IPS-18c (cell line): ENCODE data around the gene WASF2.
"Not testable (repeated sequence)": the region's sequence is repeated elsewhere in the genome, so short reads cannot be mapped to it uniquely, and the experiment has no call there.

ENCODE experiments used
- H3K4me3 ChIP-seq: 2 replicates; pipeline ENCODE4 v1.7.0; 2013; ENCODE audit warnings: low read depth, mild to moderate bottlenecking, low read length, moderate library complexity; ENCODE audit not compliant: insufficient read depth
- H3K9me3 ChIP-seq: one replicate; pipeline ENCODE4 v1.6.1; 2013; ENCODE audit warnings: mild to moderate bottlenecking, low read length, moderate library complexity; ENCODE audit not compliant: control insufficient read depth, insufficient read depth

The WASF2 gene

DNA sequence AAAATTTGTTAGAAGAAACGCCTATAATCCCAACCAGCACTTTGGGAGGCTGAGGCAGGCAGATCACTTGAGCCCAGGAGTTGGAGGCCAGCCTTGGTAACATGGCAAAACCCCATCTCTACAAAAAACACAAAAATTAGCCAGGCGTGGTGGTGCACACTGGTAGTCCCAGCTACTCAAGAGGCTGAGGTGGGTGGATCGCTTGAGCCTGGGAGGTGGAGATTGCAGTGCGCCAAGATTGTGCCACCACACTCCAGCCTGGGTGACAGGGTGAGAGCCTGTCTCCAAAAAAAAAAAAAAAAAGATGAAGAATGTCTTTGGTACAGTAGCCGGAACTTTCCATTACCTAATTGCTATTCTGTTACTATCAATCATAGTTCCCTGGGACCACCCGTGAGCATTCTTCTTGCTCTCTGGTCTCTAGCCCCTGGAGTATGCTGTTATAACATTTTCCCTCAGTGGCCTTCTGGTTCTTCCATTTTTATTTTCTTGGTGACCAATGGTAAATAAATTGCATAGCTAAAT, 43.4 kb downstream of the WASF2 start:
- H3K4me3 ChIP-seq: no peak overlapping the region
- no peaks in the 10 kb centered on the region for H3K9me3 ChIP-seq

DNA sequence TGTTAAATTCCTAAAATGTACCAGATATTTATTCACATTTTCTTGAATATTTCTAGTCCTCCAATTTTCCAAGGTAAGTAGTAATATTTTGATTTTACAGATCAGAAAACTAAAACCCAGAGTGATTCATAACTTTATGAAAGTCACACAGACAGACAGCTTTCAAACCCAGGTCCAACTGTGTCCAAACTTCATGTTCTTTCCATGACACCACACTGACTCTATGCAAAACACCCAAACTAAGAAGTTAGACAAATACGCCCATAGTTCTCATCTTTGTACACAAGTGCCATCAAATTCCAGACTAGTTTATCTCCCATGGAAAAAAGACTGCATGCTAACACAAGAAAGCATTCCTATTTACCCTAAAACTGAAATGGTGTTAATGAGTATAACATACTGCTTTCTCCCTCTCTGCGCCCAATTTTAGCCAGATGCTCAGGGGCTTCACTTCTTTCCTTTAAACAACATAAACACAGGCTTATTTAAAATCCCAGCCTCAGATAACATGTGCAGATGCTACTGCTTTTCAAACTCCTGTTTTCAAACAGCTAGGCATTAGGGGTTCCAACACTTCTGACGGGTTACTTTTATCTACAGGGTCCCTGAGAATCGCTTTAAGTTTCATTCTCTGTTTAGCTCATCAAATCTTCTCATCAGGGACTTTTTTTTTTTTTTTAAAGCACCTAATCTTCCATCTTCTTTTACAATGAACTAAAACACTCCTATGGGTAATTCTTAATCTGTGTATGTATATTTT, 44.6 kb downstream of the WASF2 start:
- no peak overlapping the region for H3K4me3 ChIP-seq
- no peaks in the 10 kb centered on the region for H3K9me3 ChIP-seq

DNA sequence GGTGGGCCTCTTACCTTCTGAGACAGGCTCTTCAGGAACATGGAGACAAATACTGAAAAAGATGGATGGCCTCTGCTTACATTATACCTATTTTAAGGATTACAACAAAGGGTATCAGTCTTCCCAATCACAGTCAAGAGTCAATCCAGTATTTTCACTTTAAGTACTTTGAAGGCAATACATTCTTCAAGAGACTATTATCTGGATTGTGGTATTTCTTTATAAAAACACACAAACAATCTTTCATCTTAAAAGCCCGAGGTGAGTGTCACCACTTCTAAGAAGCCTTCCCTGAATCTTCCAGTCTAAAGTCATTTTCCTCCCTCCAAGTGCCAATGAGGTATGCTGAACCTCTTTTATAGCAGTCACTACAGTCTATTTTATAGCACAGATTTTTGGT, 45.3 kb downstream of the WASF2 start:
- H3K9me3 ChIP-seq: no peaks in the 10 kb centered on the region
- H3K4me3 ChIP-seq: no peak overlapping the region

DNA sequence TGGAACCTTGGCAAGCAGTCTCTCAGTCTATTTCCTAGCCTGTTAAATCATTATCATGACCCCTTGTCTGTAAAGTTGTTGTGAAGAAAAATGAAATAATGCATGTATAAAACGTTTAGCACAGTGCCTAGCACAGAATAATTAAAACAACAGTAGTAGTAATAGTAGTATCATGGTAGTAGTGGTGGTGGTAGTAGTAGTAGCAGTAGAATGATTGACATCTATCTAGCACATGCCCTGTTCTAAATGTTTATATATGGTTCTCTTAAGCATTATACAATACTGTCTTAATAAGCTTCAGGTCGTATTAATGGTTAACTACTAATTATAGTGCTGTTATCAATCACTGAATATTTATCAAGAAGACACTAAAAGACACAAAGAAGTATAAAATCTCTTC, 50.8 kb downstream of the WASF2 start:
- no peak overlapping the region for H3K4me3 ChIP-seq
- no peaks in the 10 kb centered on the region for H3K9me3 ChIP-seq

DNA sequence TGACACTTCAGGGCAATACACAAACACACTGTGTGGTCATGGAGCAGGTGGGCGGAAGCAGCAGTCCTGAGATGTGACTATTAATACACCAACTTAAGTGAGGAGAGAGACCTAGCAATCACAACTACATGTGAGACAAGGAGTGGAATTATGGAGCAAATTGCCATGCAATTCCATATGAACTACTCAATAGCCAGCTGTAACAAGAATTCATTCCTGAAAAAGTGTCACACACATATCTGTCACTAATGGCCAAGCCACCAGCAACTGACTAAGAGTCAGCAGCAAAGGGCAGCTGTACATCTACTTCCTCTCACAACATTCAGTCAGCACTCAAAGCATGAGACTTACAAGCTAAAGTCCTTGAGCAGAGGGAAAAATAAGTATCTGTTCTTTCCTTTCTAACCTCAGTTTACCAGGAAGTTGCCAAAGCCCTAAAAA, 51.3 kb downstream of the WASF2 start:
- no peaks in the 10 kb centered on the region for H3K9me3 ChIP-seq
- H3K4me3 ChIP-seq: no peak overlapping the region

DNA sequence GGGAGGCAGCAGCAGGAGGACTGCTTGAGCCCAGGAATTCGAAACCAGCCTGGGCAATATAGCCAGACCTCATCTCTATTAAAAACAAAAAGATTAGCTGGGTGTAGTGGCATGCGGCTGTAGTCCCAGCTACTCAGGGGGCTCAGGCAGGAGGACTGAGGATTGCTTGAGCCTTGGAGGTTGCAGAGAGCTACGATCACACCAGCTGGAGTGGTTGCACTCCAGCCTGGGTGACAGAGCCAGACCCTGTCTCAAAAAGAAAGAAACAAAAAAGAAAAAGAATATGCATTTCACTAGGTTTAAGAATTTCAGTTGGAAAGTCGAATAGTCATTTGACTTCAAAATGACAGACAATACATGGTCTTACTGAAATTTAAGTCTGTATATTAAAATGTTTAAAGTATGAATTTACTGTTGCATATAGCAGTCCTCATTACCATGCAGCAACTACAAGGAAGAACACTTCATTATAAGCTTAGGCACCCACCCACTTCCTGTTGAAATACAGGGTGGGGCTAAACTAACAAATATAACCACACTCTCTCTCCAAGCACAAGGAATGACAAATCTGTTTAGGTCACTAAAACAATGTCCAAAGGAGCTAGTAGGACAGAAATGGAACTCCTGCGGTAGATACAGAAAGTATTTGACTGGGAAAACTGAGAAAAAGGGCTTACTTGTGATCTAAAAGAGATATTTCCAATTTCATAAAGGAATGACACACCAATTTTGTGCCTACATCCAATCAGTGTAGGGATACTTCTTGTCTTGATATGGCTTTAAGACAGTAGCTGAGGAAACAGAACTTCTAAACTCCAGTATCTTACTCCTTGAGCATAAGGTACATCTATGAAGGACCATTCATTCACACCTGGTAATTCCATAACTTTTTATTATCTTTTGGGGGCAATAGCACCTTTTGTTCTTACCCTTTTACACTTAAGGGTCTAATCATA, 53.5 kb downstream of the WASF2 start:
- H3K9me3 ChIP-seq: no peaks in the 10 kb centered on the region
- no peak overlapping the region for H3K4me3 ChIP-seq

DNA sequence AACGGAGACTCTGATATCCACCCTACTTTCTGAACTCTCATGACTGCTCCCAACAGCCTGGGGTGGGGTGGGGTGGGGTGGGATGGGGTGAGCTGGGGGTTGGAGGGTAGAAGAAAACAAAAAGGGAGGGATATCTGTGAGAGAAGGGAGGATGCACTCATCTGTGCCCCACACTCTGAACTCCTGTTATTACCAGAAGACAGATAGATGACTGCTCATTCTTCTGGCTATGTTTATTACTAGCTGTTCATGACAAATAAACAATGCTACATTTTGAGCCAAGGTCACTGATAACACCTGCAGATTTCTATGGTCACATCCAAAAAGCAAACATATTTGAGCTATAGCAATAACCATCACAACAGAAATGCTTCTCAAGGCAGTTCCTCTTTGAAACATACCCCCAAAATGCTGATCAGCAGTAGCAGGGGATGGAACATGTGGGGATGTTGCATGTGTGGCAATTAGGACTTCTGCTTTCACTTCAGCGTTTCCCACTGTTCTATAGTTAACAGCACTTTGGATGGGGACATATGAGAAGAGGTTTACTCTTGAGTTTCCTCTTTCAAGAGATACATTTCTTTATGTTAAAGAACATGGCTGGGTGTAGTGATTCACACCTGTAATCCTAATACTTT, 54.3 kb downstream of the WASF2 start:
- Histone ChIP-seq H3K4me3 (no peak overlapping the region), H3K9me3 (no peaks in the 10 kb centered on the region)

DNA sequence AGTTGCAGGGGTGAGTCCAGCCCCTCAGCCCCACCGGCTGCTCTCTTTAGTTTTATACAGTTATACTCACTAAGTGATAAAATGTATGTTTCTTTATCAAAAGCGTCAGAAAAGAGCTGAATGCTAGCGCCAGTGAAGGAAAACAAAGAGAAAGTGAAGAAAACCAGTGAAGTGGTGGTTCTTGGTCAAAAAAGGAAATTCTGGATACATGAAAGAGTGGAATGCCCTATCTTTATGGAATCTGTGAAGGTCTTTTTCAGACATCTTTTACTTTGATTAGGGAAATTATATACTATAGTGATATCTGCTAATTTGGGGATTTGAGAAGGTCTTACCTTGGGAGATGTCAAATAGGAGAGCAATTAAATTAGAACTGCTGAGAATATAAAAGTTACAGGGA, 56.3 kb downstream of the WASF2 start:
- H3K4me3 ChIP-seq: no peak overlapping the region
- no peaks in the 10 kb centered on the region for H3K9me3 ChIP-seq

DNA sequence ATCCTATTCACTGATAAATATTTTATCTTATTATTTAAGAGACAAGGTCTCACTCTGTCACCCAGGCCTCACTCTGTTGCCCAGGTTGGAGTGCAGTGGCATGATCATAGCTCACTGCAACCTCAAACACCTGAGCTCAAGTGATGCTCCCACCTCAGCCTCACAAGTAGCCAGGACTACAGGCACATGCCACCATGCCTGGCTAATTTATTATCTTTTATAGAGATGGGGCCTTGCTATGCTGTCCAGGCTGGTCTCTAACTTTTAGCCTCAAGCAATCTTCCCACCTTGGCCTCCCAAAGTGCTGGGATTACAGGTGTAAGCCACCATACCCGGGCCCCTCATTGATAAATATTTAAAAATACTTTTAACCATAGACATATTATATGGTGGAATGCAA, 57.2 kb downstream of the WASF2 start:
- not testable (repeated sequence) for H3K4me3 ChIP-seq, H3K9me3 ChIP-seq

DNA sequence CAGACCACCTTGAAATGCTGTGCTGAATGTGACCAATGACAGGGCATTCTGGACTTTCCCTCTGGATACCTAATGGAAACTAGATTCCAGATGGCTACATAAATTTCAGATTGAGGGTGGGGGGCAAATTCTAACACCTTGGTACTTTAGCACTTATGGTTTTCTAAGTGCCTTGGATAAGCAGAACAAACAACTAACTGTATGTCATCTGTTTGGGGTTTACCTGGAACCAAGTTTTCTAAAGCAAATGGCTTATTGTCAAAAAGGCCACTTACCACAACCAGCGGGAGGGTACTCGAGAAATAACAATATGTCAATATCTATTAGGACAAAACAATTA, 58.4 kb downstream of the WASF2 start:
- Histone ChIP-seq H3K9me3 (no peaks in the 10 kb centered on the region), H3K4me3 (no peak overlapping the region)

DNA sequence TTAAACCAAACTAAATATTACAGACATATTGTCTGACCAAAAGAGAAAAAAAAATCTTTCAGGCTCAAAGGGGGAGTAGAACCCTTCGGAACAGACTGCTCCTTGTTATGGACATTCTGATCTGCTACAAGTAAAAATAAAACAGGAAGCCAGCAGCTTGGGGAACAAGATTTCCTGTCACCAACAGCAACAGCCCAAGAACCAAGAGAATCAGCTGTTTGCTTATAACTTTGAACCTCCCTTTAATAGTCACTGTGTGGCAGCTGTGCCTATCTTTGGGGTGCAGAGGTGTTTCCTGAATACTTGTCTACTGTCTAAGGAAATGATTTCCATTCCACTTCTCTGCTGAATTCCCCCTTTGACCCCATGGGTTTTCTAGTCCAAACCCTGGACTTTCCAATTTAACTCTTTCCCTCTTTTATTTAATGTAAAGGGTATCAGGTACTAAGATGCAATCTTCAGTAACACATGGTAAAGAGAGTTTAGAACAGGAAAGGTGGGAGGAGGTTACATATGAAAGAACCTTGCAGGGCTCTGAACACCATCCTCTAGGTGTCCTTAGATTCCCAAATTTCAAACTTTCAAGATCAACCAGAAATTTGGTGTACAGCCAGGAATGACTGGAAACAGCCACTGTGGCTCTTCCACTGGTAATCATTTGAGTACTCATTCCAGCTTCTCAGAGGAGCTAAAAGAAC, 58.9 kb downstream of the WASF2 start:
- Histone ChIP-seq H3K4me3 (no peak overlapping the region), H3K9me3 (no peaks in the 10 kb centered on the region)

DNA sequence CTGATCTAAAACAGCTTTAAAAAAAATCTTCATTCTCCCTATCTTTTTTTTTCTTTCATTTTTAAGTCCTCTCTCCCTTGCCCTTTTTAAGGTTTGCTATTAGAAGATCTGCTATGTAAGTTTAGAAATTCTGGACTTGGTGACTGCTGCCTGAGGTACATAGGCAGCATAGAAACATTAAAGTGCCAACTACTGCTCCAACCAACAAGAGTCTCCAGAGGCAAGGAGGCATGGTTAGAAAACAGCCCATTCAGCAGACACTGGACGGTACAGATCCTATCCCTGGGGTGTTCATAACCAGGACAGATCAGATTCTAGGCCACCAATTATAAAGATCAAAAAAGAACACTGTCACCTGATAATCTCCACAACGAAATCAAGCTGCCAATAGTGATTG, 60.9 kb downstream of the WASF2 start:
- H3K4me3 ChIP-seq: no peak overlapping the region

DNA sequence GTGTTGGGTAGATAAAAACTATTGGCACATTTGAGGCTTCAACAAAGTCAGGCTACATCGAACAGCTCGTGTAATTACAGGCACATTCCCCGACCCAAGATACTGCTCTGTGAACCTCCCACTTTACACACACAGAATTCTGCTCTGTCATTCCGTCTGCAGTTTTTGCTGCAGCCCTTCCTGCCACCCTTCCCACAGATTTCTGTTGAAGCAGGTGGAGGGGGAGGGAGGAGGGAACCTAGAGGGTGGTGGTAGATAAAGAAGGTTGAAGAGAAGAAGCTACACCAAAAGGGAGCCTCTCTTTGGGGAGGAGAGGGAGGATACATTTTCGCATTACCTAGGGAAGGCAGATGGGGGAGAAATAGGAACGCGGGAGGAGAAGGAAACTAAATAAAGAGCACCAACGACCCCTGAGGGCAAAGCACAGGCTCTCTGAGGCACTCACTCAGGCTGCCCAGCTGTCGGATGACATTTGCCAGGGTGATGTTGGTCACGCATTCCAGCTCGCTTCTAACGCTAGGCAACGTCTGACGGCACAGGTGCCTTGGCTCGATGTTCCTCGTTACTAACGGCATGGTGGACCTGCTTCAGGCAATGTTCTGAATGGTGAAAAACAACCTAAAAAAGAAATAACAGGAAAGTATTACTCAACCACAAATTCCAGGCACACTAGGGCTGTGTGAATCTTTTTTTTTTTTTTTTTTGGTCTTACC, 61.5 kb downstream of the WASF2 start:
- H3K4me3 ChIP-seq: 0 out of 2 replicates have a peak overlapping the region, but pooled peaks have one; percentile 12

More for the DNA sequence above, 60.9 kb downstream of the WASF2 start:
- no peaks in the 10 kb centered on the region for H3K9me3 ChIP-seq

DNA sequence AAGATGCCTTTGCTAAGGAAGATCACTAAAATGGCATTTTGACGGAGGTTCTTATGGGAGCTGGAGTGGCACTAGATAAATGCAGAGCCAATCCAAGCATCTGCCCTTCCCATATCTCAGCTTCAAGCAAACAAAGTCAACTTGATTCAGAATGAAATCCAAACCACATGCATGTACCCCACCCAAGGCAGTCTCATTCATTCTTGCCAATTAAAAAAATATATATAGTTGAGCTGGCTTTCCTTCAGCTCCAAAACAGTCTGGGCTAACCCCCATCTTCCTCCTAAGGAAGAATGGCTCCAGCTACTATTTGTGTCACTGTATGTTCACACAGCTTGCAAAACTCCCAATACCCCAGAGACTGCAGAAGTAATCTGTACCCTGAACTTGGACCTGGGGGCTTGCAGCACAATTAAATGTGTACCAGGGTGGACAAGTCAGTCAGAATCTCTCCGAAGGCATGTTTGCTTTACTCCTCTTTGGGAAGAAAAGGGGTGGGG, 62.1 kb downstream of the WASF2 start:
- Histone ChIP-seq H3K4me3 (no peak overlapping the region), H3K9me3 (no peaks in the 10 kb centered on the region)

More for the DNA sequence above, 61.5 kb downstream of the WASF2 start:
- H3K9me3 ChIP-seq: no peaks in the 10 kb centered on the region

DNA sequence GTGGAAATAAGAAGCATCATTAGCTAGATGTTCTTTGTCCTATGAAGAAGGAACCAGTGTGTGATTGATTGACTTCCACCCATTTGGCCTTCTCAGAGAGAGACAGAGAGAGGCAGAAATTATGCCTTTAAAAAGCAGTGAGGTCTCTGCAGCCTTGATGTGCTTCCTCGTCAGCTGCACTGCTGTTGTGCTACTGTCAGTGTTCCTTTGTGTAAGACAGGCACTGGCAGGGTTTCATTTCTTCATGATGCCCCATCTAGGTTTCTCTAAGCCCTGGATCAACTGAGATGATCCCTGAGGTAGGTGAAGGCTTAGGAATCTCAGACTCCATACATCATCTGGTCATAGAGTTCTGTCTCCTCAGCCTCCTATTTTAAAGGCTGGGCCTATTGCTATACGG, 62.6 kb downstream of the WASF2 start:
- Histone ChIP-seq H3K4me3 (no peak overlapping the region), H3K9me3 (no peaks in the 10 kb centered on the region)

DNA sequence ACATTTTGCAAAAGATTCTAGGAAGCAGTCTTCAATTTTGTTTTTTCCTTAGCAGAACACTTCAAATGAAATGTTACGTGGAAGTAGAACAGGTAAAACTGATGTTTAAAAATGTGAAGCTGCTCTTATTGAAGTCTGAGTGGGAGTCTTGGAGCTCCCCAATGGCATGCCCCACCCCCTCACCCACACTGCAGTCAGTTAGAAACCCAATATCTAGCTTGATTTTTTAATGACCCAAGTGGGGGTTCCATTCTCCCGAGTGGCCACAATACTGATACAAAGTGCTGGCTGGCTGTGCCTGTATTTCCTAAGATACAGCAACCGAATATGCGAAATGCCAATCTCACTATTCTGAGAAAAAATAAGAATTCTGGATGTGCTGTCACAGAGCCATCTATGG, 66.3 kb downstream of the WASF2 start:
- Histone ChIP-seq H3K4me3 (no peak overlapping the region), H3K9me3 (no peaks in the 10 kb centered on the region)
